Mesenchymal stem cell (in vitro differentiated cells and primary cell): Measurements from ENCODE around the gene ERN1.

ENCODE experiments used
- DNase-seq: peaks from one replicate; pipeline ENCODE4 v3.0.0-alpha.2; 2013
- H2AFZ ChIP-seq: one replicate; pipeline ENCODE4 v1.6.1; 2013; ENCODE audit warnings: low read depth, mild to moderate bottlenecking, control low read depth, inconsistent platforms, low read length, moderate library complexity
- H2AK5ac ChIP-seq: 2 replicates; pipeline ENCODE4 v1.6.1; 2013; ENCODE audit warnings: low read length, moderate library complexity, mild to moderate bottlenecking, inconsistent platforms; ENCODE audit not compliant: severe bottlenecking
- H2BK120ac ChIP-seq: one replicate; pipeline ENCODE4 v1.6.1; 2013; ENCODE audit warnings: low read depth, mild to moderate bottlenecking, inconsistent platforms, low read length, moderate library complexity
- H2BK12ac ChIP-seq, 2 experiments: one replicate each; pipeline ENCODE4 v1.6.1; 2013; ENCODE audit warnings: inconsistent platforms in 2 of 2, low read length in 2 of 2, mild to moderate bottlenecking in 2 of 2, moderate library complexity in 2 of 2, control low read depth in 1 of 2
- H2BK15ac ChIP-seq: one replicate; pipeline ENCODE4 v1.6.1; 2013; ENCODE audit warnings: mild to moderate bottlenecking, low read depth, inconsistent platforms; ENCODE audit not compliant: poor library complexity, severe bottlenecking
- H2BK5ac ChIP-seq: 2 replicates; pipeline ENCODE4 v1.6.1; 2013; ENCODE audit warnings: low read depth, mild to moderate bottlenecking, low read length, control low read depth, inconsistent platforms; ENCODE audit not compliant: poor library complexity, severe bottlenecking
- H3K14ac ChIP-seq, 2 experiments: one replicate each; pipeline ENCODE4 v1.6.1; 2013; ENCODE audit warnings: inconsistent platforms in 2 of 2, low read length in 2 of 2, control low read depth in 1 of 2, mild to moderate bottlenecking in 1 of 2, moderate library complexity in 1 of 2
- H3K18ac ChIP-seq, 2 experiments: one replicate each; pipeline ENCODE4 v1.6.1; 2013; ENCODE audit warnings: inconsistent platforms in 2 of 2, low read length in 2 of 2, control low read depth in 1 of 2, low read depth in 1 of 2, mild to moderate bottlenecking in 1 of 2
- H3K23ac ChIP-seq, 2 experiments: one replicate each; pipeline ENCODE4 v1.6.1; 2013; ENCODE audit warnings: inconsistent platforms in 2 of 2, low read length in 2 of 2, mild to moderate bottlenecking in 2 of 2, moderate library complexity in 2 of 2, control low read depth in 1 of 2
- H3K27ac ChIP-seq: 2 replicates; pipeline ENCODE4 v1.5.1; 2013; ENCODE audit warnings: mild to moderate bottlenecking, moderate library complexity, low read length, control low read depth, inconsistent platforms; ENCODE audit not compliant: poor library complexity, severe bottlenecking
- H3K27me3 ChIP-seq, 2 experiments: 2 replicates each; pipeline versions ENCODE4 v1.6.1 to v1.7.0; 2013; ENCODE audit warnings: low read length in 2 of 2, mild to moderate bottlenecking in 2 of 2, moderate library complexity in 2 of 2, control low read depth in 1 of 2, inconsistent platforms in 1 of 2; ENCODE audit not compliant: control insufficient read depth in 1 of 2, insufficient read depth in 1 of 2
- H3K36me3 ChIP-seq, 2 experiments: 2 replicates each; pipeline versions ENCODE4 v1.6.1 to v1.7.0; 2013; ENCODE audit warnings: low read length in 2 of 2, control low read depth in 1 of 2, inconsistent platforms in 1 of 2, low read depth in 1 of 2, mild to moderate bottlenecking in 1 of 2; ENCODE audit not compliant: insufficient read depth in 2 of 2, control insufficient read depth in 1 of 2
- H3K4ac ChIP-seq, 2 experiments: one replicate each; pipeline ENCODE4 v1.6.1; 2013; ENCODE audit warnings: inconsistent platforms in 2 of 2, low read length in 2 of 2, mild to moderate bottlenecking in 2 of 2, moderate library complexity in 2 of 2, control low read depth in 1 of 2, low read depth in 1 of 2
- H3K4me1 ChIP-seq: 2 replicates; pipeline ENCODE4 v1.6.1; 2013; ENCODE audit warnings: low read depth, low read length, control low read depth; ENCODE audit not compliant: control insufficient read depth, insufficient read depth
- H3K4me2 ChIP-seq: 2 replicates; pipeline ENCODE4 v1.6.1; 2013; ENCODE audit warnings: low read length, mild to moderate bottlenecking, inconsistent platforms; ENCODE audit not compliant: poor library complexity, severe bottlenecking
- H3K4me3 ChIP-seq, 2 experiments: 2 replicates each; pipeline versions ENCODE4 v1.5.1 to v1.7.0; 2013; ENCODE audit warnings: low read length in 2 of 2, mild to moderate bottlenecking in 2 of 2, control low read depth in 1 of 2, low read depth in 1 of 2; ENCODE audit not compliant: insufficient read depth in 1 of 2
- H3K79me1 ChIP-seq: replicated peaks from 2 replicates; pipeline ENCODE4 v1.6.1; 2013; ENCODE audit warnings: mild to moderate bottlenecking, control low read depth, low read length, inconsistent platforms; ENCODE audit not compliant: poor library complexity, severe bottlenecking
- H3K9ac ChIP-seq: 2 replicates; pipeline ENCODE4 v1.7.0; 2013; ENCODE audit warnings: mild to moderate bottlenecking, low read length, moderate library complexity
- H3K9me3 ChIP-seq: 2 replicates; pipeline ENCODE4 v1.7.0; 2013; ENCODE audit warnings: mild to moderate bottlenecking, low read length; ENCODE audit not compliant: control insufficient read depth
- H4K8ac ChIP-seq: one replicate; pipeline ENCODE4 v1.6.1; 2013; ENCODE audit warnings: inconsistent platforms, mild to moderate bottlenecking, low read length, moderate library complexity
- H4K91ac ChIP-seq: one replicate; pipeline ENCODE4 v1.6.1; 2013; ENCODE audit warnings: mild to moderate bottlenecking, low read length, inconsistent platforms
- WGBS: methylation state at CpG from one replicate; pipeline ENCODE4 v1.1.7; 2013; ENCODE audit warnings: mixed read lengths; 5-methylcytosine and 5-hydroxymethylcytosine counted together

The ERN1 gene

DNA sequence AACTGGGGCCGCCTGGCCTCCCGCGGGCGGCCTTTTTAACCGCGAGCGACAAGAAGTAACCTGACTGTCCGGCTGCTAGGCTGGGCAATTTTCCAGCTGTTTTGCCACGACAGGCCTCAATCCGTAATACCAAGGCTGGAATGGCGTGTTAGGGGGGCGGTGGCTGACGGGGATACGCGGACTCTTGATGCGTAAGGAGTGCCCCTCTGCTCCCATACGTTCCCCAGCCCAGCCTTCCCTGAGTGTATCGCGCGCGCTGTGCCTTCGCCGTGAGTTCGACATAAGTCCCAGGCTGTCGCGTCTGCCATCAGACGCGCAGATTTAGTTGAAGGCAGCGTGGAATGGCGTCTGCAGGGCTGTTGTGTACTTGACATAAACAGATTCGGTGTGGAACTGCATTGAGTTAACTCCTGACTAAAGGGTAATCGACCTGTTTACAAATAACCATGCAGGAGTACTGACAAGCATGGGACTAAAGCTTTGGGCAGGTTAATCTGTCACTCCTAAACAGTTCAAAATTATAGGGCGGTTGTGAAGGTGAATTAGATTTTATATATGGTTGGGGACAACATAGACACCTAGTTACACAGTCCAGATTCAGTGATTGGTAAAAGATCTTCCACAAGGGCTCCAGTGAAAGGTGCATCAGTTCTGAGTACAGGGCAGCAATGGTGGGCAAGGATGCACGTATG lies 16.6 kb upstream of the ERN1 start:
- WGBS: 2% methylated on average over 28 of the region's 34 CpGs
- no peak overlapping the region for H2BK5ac ChIP-seq
- no peak overlapping the region for H2BK120ac ChIP-seq
- H2AK5ac ChIP-seq: no peak overlapping the region
- peak overlapping the region; percentile 76 to 93 for H3K4me3 ChIP-seq
- H3K23ac ChIP-seq: peak overlapping the region in 1 of 2 experiments; percentile 78
- H4K91ac ChIP-seq: peak overlapping the region; percentile 66
- peak overlapping the region; percentile 97 for H3K9ac ChIP-seq
- H2BK15ac ChIP-seq: no peak overlapping the region
- no peaks in the 10 kb centered on the region for H3K79me1 ChIP-seq
- peak overlapping the region; percentile 72 for H3K27ac ChIP-seq
- peak overlapping the region; percentile 89 to 93 for H3K18ac ChIP-seq
- H2BK12ac ChIP-seq: peak overlapping the region in 1 of 2 experiments; percentile 38
- no peaks in the 10 kb centered on the region for H3K9me3 ChIP-seq
- H2AFZ ChIP-seq: no peak overlapping the region
- peak overlapping the region in 1 of 2 experiments; percentile 82 for H3K14ac ChIP-seq
- H3K4me1 ChIP-seq: peaks cover 6% of the 10 kb centered on the region
- H4K8ac ChIP-seq: peak overlapping the region; percentile 73
- no peaks in the 10 kb centered on the region for H3K27me3 ChIP-seq
- peak overlapping the region; percentile 64 for H3K4me2 ChIP-seq
- peak overlapping the region; percentile 46 to 47 for H3K4ac ChIP-seq
- peak; percentile 85 for DNase-seq
- peaks cover 0 to 35% of the 10 kb centered on the region in 2 experiments for H3K36me3 ChIP-seq

DNA sequence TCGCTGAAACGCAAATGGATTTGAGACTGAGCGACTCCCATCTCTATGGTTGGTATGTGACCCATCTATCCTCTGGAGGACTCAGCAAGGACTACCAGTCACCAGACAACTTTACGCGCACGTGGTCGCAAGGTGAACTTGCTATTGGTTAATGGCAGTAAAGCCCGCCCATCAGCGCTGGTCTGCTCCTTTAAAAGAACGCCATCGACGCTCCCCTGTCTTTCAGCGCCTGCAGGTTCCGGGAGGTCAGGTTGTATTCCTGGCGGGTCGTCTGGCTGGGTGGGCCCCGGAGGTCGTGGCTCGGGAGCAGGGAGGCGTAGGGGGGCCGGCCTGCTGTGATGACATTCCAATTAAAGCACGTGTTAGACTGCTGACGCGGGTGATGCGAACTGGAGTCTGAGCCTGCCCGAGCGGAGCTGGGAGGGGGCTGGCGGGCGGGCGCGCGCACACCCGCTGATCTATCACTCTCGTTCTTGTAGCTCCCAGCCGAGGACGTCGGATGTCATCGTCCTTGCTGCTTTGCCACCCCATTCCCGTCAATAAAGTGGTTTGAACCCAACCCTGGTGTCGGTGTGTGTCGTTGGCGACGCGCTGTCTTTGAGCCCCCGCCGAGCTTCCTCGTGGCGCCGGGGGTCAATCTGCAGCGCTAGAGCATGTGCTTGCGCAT lies 15.9 kb upstream of the ERN1 start:
- Histone ChIP-seq H2BK12ac (peak overlapping the region in 1 of 2 experiments; percentile 40), H3K4me2 (peak overlapping the region; percentile 64), H4K8ac (peak overlapping the region; percentile 73), H3K27me3 (no peaks in the 10 kb centered on the region), H2AFZ (no peak overlapping the region), H3K18ac (peak overlapping the region; percentile 89 to 93), H3K36me3 (peaks cover 0 to 29% of the 10 kb centered on the region in 2 experiments), H3K4me1 (peaks cover 6% of the 10 kb centered on the region), H3K79me1 (no peaks in the 10 kb centered on the region), H2BK120ac (no peak overlapping the region), H3K9me3 (no peaks in the 10 kb centered on the region), H4K91ac (peak overlapping the region; percentile 66), H2BK5ac (no peak overlapping the region), H3K23ac (peak overlapping the region in 1 of 2 experiments; percentile 78), H3K4ac (peak overlapping the region; percentile 76 to 93), H2AK5ac (no peak overlapping the region), H3K27ac (peak overlapping the region; percentile 72), H3K14ac (peak overlapping the region in 1 of 2 experiments; percentile 82), H3K4me3 (peak overlapping the region; percentile 76 to 93), H3K9ac (peak overlapping the region; percentile 97), H2BK15ac (no peak overlapping the region)
- peak; percentile 100 for DNase-seq
- under 1% methylated on average over 50 of the region's 51 CpGs for WGBS

- Histone ChIP-seq H3K4me3 (peak overlapping the region; percentile 35 to 93), H3K79me1 (no peaks in the 10 kb centered on the region), H2AFZ (no peak overlapping the region), H3K27ac (peak overlapping the region; percentile 83), H2BK12ac (no peak overlapping the region), H2BK120ac (no peak overlapping the region), H2BK15ac (no peak overlapping the region), H3K4ac (no peak overlapping the region), H2BK5ac (no peak overlapping the region), H3K36me3 (peaks cover 0 to 25% of the 10 kb centered on the region in 2 experiments), H3K9ac (peak overlapping the region; percentile 97), H3K4me1 (peaks cover 6% of the 10 kb centered on the region), H3K27me3 (no peaks in the 10 kb centered on the region), H3K18ac (peak overlapping the region in 1 of 2 experiments; percentile 49), H4K8ac (no peak overlapping the region), H4K91ac (no peak overlapping the region), H2AK5ac (no peak overlapping the region), H3K4me2 (peak overlapping the region; percentile 86), H3K9me3 (no peaks in the 10 kb centered on the region), H3K23ac (no peak overlapping the region), H3K14ac (no peak overlapping the region)
- WGBS: under 1% methylated on average over 10 of the region's 15 CpGs
- DNase-seq: no peak
Observed at GRCh38 chr17:64145375-64145750, 15.4 kb upstream of the ERN1 start.

DNA sequence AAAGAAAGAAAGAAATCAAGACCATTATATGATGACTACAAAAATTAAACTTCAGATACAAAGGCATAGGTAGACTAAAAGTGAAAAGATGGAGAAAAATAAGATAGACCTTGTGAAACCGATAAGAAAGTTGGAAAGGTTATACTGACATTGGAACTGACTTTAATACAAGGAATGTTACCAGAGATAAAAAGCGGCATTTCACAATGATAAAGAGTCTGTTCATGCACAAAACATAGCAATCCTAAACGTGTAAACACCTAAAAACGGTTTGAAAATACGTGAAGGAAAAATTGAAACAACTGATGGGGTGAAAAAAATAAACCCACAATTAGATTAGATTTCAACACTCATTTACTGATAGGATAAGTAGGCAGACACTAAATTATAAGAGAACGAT lies 9.6 kb upstream of the ERN1 start:
- WGBS: 100% methylated on average over 1 of the region's 6 CpGs
- no peak overlapping the region for H3K18ac ChIP-seq
- no peak overlapping the region for H4K91ac ChIP-seq
- H3K9me3 ChIP-seq: no peaks in the 10 kb centered on the region
- no peak overlapping the region for H2BK5ac ChIP-seq
- H2AK5ac ChIP-seq: no peak overlapping the region
- H2BK15ac ChIP-seq: no peak overlapping the region
- H2BK120ac ChIP-seq: no peak overlapping the region
- H3K79me1 ChIP-seq: no peaks in the 10 kb centered on the region
- no peak overlapping the region for H2BK12ac ChIP-seq
- H3K27ac ChIP-seq: no peak overlapping the region
- no peak for DNase-seq
- H3K9ac ChIP-seq: no peak overlapping the region
- no peak overlapping the region for H3K14ac ChIP-seq
- H3K23ac ChIP-seq: no peak overlapping the region
- H3K36me3 ChIP-seq: no peaks in the 10 kb centered on the region
- H3K27me3 ChIP-seq: no peaks in the 10 kb centered on the region
- H3K4ac ChIP-seq: no peak overlapping the region
- H3K4me3 ChIP-seq: no peak overlapping the region
- H3K4me2 ChIP-seq: no peak overlapping the region
- H3K4me1 ChIP-seq: no peaks in the 10 kb centered on the region
- no peak overlapping the region for H2AFZ ChIP-seq
- H4K8ac ChIP-seq: no peak overlapping the region
